Measurements from ENCODE around the gene SLFN12L. TPM values are rescaled to one million over a fixed set of nuclear protein-coding genes. Genes with fewer than 3 reads are reported as not detected.
A peak's percentile ranks its signal among the peaks of the same experiment; 100 is the strongest.

SLFN12L gene
- total and polyA plus RNA-seq, 10 of the 15 experiments (the other 5 are each of a cell fraction or from before 2014, with no cell fraction given) = 1.0 to 21.3 (median 9.4) TPM

GRCh38 chr17:35578197-35578928 lies 40.9 kb upstream of the SLFN12L start, which contains the start of gene PEX12 (continued):
- TF ChIP-seq ZBTB11 (CRISPR knock-in tag; IDR thresholded peaks at IDR 0.05) (no peak), SMAD5 (IDR thresholded peaks at IDR 0.05; ENCODE audit: low read depth) (peak; percentile 56), E2F4 (IDR thresholded peaks at IDR 0.05; ENCODE audit: low read depth, low read length) (no peak), NFYA (IDR thresholded peaks at IDR 0.05; ENCODE audit: borderline replicate concordance, low read depth, low read length) (no peak), CUX1 (IDR thresholded peaks at IDR 0.05; ENCODE audit: insufficient replicate concordance, low read depth, low read length) (no peak), SMAD1 (IDR thresholded peaks at IDR 0.05; ENCODE audit: low read depth, partially characterized antibody) (peak; percentile 13), IRF4 (IDR thresholded peaks at IDR 0.05; ENCODE audit: low read depth, low read length) (0 out of 2 replicates have a peak, but pooled peaks have one; percentile 29), EED (IDR thresholded peaks at IDR 0.05; ENCODE audit: low read depth) (no peak), KAT2A (conservative IDR thresholded peaks at IDR 0.05; ENCODE audit: control insufficient read depth, low read depth, low read length) (no peak), IKZF1 (conservative IDR thresholded peaks at IDR 0.05) (peak; percentile 99)
- TF ChIP-seq, protein P1, sequence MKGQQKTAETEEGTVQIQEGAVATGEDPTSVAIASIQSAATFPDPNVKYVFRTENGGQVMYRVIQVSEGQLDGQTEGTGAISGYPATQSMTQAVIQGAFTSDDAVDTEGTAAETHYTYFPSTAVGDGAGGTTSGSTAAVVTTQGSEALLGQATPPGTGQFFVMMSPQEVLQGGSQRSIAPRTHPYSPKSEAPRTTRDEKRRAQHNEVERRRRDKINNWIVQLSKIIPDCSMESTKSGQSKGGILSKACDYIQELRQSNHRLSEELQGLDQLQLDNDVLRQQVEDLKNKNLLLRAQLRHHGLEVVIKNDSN (IDR thresholded peaks at IDR 0.05; ENCODE audit: borderline replicate concordance, extremely low read length, insufficient read depth, low read depth, low read length) = no peak
- TF ChIP-seq, protein P2, sequence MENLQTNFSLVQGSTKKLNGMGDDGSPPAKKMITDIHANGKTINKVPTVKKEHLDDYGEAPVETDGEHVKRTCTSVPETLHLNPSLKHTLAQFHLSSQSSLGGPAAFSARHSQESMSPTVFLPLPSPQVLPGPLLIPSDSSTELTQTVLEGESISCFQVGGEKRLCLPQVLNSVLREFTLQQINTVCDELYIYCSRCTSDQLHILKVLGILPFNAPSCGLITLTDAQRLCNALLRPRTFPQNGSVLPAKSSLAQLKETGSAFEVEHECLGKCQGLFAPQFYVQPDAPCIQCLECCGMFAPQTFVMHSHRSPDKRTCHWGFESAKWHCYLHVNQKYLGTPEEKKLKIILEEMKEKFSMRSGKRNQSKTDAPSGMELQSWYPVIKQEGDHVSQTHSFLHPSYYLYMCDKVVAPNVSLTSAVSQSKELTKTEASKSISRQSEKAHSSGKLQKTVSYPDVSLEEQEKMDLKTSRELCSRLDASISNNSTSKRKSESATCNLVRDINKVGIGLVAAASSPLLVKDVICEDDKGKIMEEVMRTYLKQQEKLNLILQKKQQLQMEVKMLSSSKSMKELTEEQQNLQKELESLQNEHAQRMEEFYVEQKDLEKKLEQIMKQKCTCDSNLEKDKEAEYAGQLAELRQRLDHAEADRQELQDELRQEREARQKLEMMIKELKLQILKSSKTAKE (IDR thresholded peaks at IDR 0.05; ENCODE audit: low read depth, poor library complexity, severe bottlenecking) = no peak

Measured in GM12878 (cell line).